Neural progenitor cell (in vitro differentiated cells): ENCODE results near the gene HS2ST1.

Source experiments
- CTCF ChIP-seq: fragments of 200-600 bp; sonication (generic); IDR thresholded peaks from 2 replicates; pipeline ENCODE4 v1.5.1; 2017; ENCODE audit warnings: antibody characterized with exemption, mild to moderate bottlenecking
- EZH2 ChIP-seq: fragments of 200-600 bp; sonication (generic); IDR thresholded peaks from 2 replicates; pipeline ENCODE4 v1.6.1; 2017; ENCODE audit warnings: antibody characterized with exemption, mild to moderate bottlenecking, moderate library complexity

GRCh38 chr1:87072411-87072810 is 158.0 kb downstream of the HS2ST1 start:
- TF ChIP-seq CTCF = no peak
- no peak for TF ChIP-seq EZH2
